Measurements from ENCODE around the gene JDP2. TPM values are rescaled to one million over a fixed set of nuclear protein-coding genes. Genes with fewer than 3 reads are reported as not detected.
"Not testable (repeated sequence)": the region's sequence is repeated elsewhere in the genome, so short reads cannot be mapped to it uniquely, and the experiment has no call there.

JDP2 gene
- total RNA-seq, 2 experiments from 2014 or later = 2.4 to 2.6 TPM

DNA sequence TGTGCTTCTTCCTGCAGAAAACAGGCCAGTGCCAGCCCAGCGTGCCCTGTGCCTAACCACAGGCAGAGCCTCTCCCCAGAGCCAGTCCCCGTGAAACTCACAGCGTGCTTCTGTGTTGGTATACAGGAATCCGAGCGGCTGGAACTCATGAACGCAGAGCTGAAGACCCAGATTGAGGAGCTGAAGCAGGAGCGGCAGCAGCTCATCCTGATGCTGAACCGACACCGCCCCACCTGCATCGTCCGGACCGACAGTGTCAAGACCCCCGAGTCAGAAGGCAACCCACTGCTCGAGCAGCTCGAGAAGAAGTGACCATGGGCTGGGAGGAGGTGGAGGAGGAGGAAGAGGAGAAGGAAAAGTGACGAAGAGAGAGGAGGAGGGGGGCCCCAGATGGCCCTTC is 41.3 kb downstream of the JDP2 start:
- ATAC-seq = no peak
- ChIA-PET POLR2A (no interaction called here), CTCF (no interaction called here)
- H3K27ac Mint-ChIP-seq = no peak overlapping the region
- intact Hi-C loops (cut with DNase I, micrococcal nuclease) = no loop called here
- H3K27me3 Mint-ChIP-seq = no peaks in the 10 kb centered on the region
- H3K4me3 Mint-ChIP-seq = no peak overlapping the region
- no peaks in the 10 kb centered on the region for H3K36me3 Mint-ChIP-seq (ENCODE audit: low read depth)
- H3K4me1 Mint-ChIP-seq = no peaks in the 10 kb centered on the region
- DNase-seq = no peak
- H3K9me3 Mint-ChIP-seq (ENCODE audit: low read depth) = no peaks in the 10 kb centered on the region

- Mint-ChIP-seq H3K27me3 (no peaks in the 10 kb centered on the region), H3K36me3 (ENCODE audit: low read depth) (no peaks in the 10 kb centered on the region), H3K4me3 (no peak overlapping the region), H3K27ac (no peak overlapping the region), H3K4me1 (no peaks in the 10 kb centered on the region), H3K9me3 (ENCODE audit: low read depth) (no peaks in the 10 kb centered on the region)
- ATAC-seq (no peak), DNase-seq (no peak)
- intact Hi-C loops (cut with DNase I, micrococcal nuclease) = no loop called here
- POLR2A ChIA-PET = no interaction called here
- CTCF ChIA-PET = no interaction called here
Observed at GRCh38 chr14:75469606-75470237, 41.9 kb downstream of the JDP2 start.

GRCh38 chr14:75470238-75470797 is 42.5 kb downstream of the JDP2 start:
- POLR2A ChIA-PET = no interaction called here
- CTCF ChIA-PET = interaction anchor here (1.2 kb wide), 1 partner anchor 18 kb away, joined by 3 read pairs; no protein-coding TSS in a partner anchor

GRCh38 chr14:75471059-75471458 is 43.2 kb downstream of the JDP2 start:
- Mint-ChIP-seq H3K27ac (no peak overlapping the region), H3K9me3 (ENCODE audit: low read depth) (no peaks in the 10 kb centered on the region), H3K4me3 (no peak overlapping the region), H3K27me3 (peaks cover 2% of the 10 kb centered on the region), H3K36me3 (ENCODE audit: low read depth) (no peaks in the 10 kb centered on the region), H3K4me1 (no peaks in the 10 kb centered on the region)
- no peak for ATAC-seq
- DNase-seq = no peak
- ChIA-PET POLR2A (no interaction called here), CTCF (interaction anchor here (1.0 to 1.2 kb wide), 2 partner anchors 16 to 17 kb away, joined by 3 to 5 read pairs; no protein-coding TSS in a partner anchor)
- intact Hi-C loops (cut with DNase I, micrococcal nuclease) = no loop called here

More at GRCh38 chr14:75470238-75470797, 42.5 kb downstream of the JDP2 start:
- ATAC-seq (no peak), DNase-seq (no peak)
- no peaks in the 10 kb centered on the region for H3K9me3 Mint-ChIP-seq (ENCODE audit: low read depth)
- H3K36me3 Mint-ChIP-seq (ENCODE audit: low read depth) = no peaks in the 10 kb centered on the region
- H3K27me3 Mint-ChIP-seq = peaks cover under 1% of the 10 kb centered on the region
- H3K4me1 Mint-ChIP-seq = no peaks in the 10 kb centered on the region
- intact Hi-C loops (cut with DNase I, micrococcal nuclease) = no loop called here
- H3K4me3 Mint-ChIP-seq = no peak overlapping the region
- no peak overlapping the region for H3K27ac Mint-ChIP-seq

DNA sequence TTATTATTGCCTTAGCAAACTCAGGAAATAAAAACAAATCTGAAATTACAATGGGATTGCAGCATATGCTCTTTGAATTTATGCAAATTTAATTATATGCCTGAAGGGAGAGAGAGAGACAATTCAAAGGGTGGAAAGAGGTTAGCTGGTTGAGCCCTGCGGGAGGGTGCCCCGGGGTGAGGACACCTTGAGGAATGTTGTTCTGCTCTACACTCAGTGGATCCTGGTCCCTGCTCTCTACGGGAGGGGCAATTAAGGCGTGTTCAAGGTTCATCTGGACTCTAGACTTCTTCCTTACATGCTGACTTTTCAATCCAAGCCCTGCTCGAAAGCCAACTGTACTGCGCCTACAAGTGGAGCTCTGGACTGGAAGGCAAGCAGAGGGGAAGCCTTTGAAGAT is 46.3 kb downstream of the JDP2 start:
- POLR2A ChIA-PET; DNase-seq; ATAC-seq; CTCF ChIA-PET; H3K9me3 Mint-ChIP-seq (ENCODE audit: low read depth); intact Hi-C loops (cut with DNase I, micrococcal nuclease); H3K4me3 Mint-ChIP-seq; H3K27ac Mint-ChIP-seq; H3K27me3 Mint-ChIP-seq; H3K36me3 Mint-ChIP-seq (ENCODE audit: low read depth); H3K4me1 Mint-ChIP-seq: not testable (repeated sequence)

- Mint-ChIP-seq H3K27me3 (peaks cover 2% of the 10 kb centered on the region), H3K4me3 (no peak overlapping the region), H3K4me1 (no peaks in the 10 kb centered on the region), H3K9me3 (ENCODE audit: low read depth) (no peaks in the 10 kb centered on the region), H3K27ac (no peak overlapping the region), H3K36me3 (ENCODE audit: low read depth) (no peaks in the 10 kb centered on the region)
- ATAC-seq (no peak), DNase-seq (no peak)
- intact Hi-C loops (cut with DNase I, micrococcal nuclease) = no loop called here
- ChIA-PET CTCF (interaction anchor here (0.9 to 1.3 kb wide), 2 partner anchors 10 to 168 kb away, joined by 3 to 4 read pairs; no protein-coding TSS in a partner anchor), POLR2A (interaction anchor here (1.0 kb wide), 1 partner anchor 14 kb away, joined by 3 read pairs; no protein-coding TSS in a partner anchor)
Observed at GRCh38 chr14:75476274-75476995, 48.6 kb downstream of the JDP2 start.

- POLR2A ChIA-PET = no interaction called here
- Mint-ChIP-seq H3K4me1 (no peaks in the 10 kb centered on the region), H3K4me3 (no peak overlapping the region), H3K27me3 (peaks cover 2% of the 10 kb centered on the region), H3K9me3 (ENCODE audit: low read depth) (no peaks in the 10 kb centered on the region), H3K27ac (no peak overlapping the region), H3K36me3 (ENCODE audit: low read depth) (no peaks in the 10 kb centered on the region)
- ATAC-seq = no peak
- intact Hi-C loops (cut with DNase I, micrococcal nuclease) = no loop called here
- no peak for DNase-seq
- CTCF ChIA-PET = interaction anchor here (0.6 to 1.5 kb wide), 3 partner anchors 11 to 60 kb away, joined by 3 to 8 read pairs (median 3); no protein-coding TSS in a partner anchor
Observed at GRCh38 chr14:75477881-75478280, 50.1 kb downstream of the JDP2 start.

- POLR2A ChIA-PET = no interaction called here
- H3K27me3 Mint-ChIP-seq = peaks cover 2% of the 10 kb centered on the region
- no peaks in the 10 kb centered on the region for H3K36me3 Mint-ChIP-seq (ENCODE audit: low read depth)
- intact Hi-C loops (cut with DNase I, micrococcal nuclease) = no loop called here
- H3K9me3 Mint-ChIP-seq (ENCODE audit: low read depth) = no peaks in the 10 kb centered on the region
- ATAC-seq (no peak), DNase-seq (no peak)
- H3K27ac Mint-ChIP-seq = no peak overlapping the region
- H3K4me3 Mint-ChIP-seq = no peak overlapping the region
- CTCF ChIA-PET = interaction anchor here (0.6 to 1.7 kb wide), 4 partner anchors 12 to 225 kb away, joined by 3 to 5 read pairs (median 3); no protein-coding TSS in a partner anchor
- H3K4me1 Mint-ChIP-seq = no peaks in the 10 kb centered on the region
Observed at GRCh38 chr14:75479770-75480600, 52.2 kb downstream of the JDP2 start.

DNA sequence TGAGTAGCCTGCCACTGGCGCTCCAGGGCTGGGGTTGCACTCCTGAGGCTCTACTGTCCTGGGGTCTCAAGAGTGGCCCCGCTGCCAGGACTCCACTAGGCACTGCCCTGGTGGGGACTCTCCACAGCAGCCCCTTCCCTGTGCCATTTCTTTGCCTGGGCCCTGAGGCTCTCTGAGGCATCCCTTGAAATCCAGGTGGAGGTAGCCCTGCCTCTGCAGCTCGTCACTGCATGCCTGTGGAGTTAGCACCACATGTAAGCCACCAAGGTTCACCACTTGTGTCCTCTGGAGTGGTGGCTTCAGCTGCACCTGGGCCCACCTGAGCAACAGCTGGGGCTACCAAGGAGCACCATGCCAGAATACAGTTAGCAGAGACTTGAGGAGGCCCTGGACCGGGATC is 54.5 kb downstream of the JDP2 start:
- POLR2A ChIA-PET = no interaction called here
- H3K4me1 Mint-ChIP-seq = peaks cover 15% of the 10 kb centered on the region
- CTCF ChIA-PET = no interaction called here
- intact Hi-C loops (cut with DNase I, micrococcal nuclease) = no loop called here
- ATAC-seq (no peak), DNase-seq (no peak)
- H3K9me3 Mint-ChIP-seq (ENCODE audit: low read depth) = no peaks in the 10 kb centered on the region
- H3K27ac Mint-ChIP-seq = no peak overlapping the region
- H3K27me3 Mint-ChIP-seq = no peaks in the 10 kb centered on the region
- no peak overlapping the region for H3K4me3 Mint-ChIP-seq
- H3K36me3 Mint-ChIP-seq (ENCODE audit: low read depth) = no peaks in the 10 kb centered on the region

DNA sequence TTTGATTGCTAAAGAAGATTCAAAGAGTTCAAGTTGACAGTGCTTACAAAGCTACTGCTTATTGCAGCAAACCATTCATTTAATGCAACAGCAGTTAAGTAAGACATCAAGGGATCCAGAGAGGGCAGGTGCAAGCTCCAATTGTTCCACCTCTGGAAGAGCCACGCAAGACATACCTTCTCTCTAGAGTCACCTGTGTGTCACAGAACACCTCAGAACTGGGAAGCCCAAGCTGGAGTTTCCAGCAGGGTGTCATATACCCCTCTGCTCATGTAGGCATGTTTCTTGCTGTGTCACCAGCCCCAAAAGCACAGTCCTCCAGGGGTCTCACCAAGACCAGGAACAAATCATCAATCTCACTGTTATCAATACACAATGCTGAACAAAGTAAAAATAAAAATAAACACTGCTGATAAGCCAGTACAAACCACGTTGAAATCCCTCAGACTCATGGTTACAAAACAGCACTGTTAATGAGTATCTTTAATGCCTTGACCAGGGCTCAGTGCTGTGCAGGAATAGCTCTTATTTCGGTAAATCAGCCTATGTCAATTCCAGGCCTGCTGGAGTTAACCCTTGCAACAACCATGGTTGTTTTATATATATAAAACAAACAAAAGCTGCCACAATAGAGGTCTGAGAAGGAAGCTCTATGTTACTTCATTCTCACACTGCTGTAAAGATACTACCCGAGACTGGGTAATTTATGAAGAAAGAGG is 57.0 kb downstream of the JDP2 start:
- no peaks in the 10 kb centered on the region for H3K9me3 Mint-ChIP-seq (ENCODE audit: low read depth)
- POLR2A ChIA-PET = no interaction called here

More for the DNA sequence above, 57.0 kb downstream of the JDP2 start:
- Mint-ChIP-seq H3K27ac (no peak overlapping the region), H3K4me3 (no peak overlapping the region), H3K4me1 (peaks cover 30% of the 10 kb centered on the region), H3K27me3 (no peaks in the 10 kb centered on the region), H3K36me3 (ENCODE audit: low read depth) (no peaks in the 10 kb centered on the region)
- CTCF ChIA-PET = interaction anchor here (0.6 kb wide), 1 partner anchor 19 kb away, joined by 4 read pairs; no protein-coding TSS in a partner anchor
- intact Hi-C loops (cut with DNase I, micrococcal nuclease) = loop anchor here in 1 of 2 experiments (5.0 kb wide), 2 partner anchors 77 to 358 kb away; partner anchors contain the start of gene NEK9
- ATAC-seq = no peak
- DNase-seq = no peak

All from activated CD4-positive, alpha-beta T cell treated with anti-CD3 and anti-CD28 coated beads for 36 hours (primary cell).